CD8-positive, alpha-beta memory T cell (primary cell): ENCODE data around the gene TRPC4AP. TPM values are rescaled to one million over a fixed set of nuclear protein-coding genes. Genes with fewer than 3 reads are reported as not detected.
A peak's percentile ranks its signal among the peaks of the same experiment; 100 is the strongest.

Source experiments
- CTCF ChIA-PET: fragments of 350-600 bp; sonication (Branson Sonifier 250); formaldehyde crosslinking; loops from one replicate; lab custom pipeline; 2021; ENCODE audit warnings: antibody characterized with exemption; lab: Charles Lee
- POLR2A ChIA-PET: fragments of 350-600 bp; sonication (Branson Sonifier 250); formaldehyde crosslinking; loops from one replicate; lab custom pipeline; 2021; ENCODE audit warnings: antibody characterized with exemption; lab: Charles Lee
- DNase-seq, 5 donors: peaks; one replicate each; pipeline versions ENCODE4 v3.0.0 to v3.0.0-alpha.2; 2020 to 2022; ENCODE audit warnings: mixed read lengths in 1 of 5
- H3K27ac ChIP-seq: one replicate; pipeline ENCODE4 v1.7.0; 2013; ENCODE audit warnings: low read depth, mild to moderate bottlenecking, low read length, moderate library complexity
- H3K27me3 ChIP-seq: 2 replicates; pipeline ENCODE4 v1.7.0; 2013; ENCODE audit warnings: low read length, mild to moderate bottlenecking; ENCODE audit not compliant: insufficient read depth, poor library complexity, severe bottlenecking
- H3K36me3 ChIP-seq: 2 replicates; pipeline ENCODE4 v1.7.0; 2013; ENCODE audit warnings: mild to moderate bottlenecking, low read length, moderate library complexity; ENCODE audit not compliant: insufficient read depth
- H3K4me1 ChIP-seq: 2 replicates; pipeline ENCODE4 v1.7.0; 2013; ENCODE audit warnings: mild to moderate bottlenecking, low read length, moderate library complexity; ENCODE audit not compliant: insufficient read depth
- H3K4me3 ChIP-seq: 2 replicates; pipeline ENCODE4 v1.7.0; 2013; ENCODE audit warnings: mild to moderate bottlenecking, low read length
- H3K9me3 ChIP-seq: 2 replicates; pipeline ENCODE4 v1.7.0; 2013; ENCODE audit warnings: mild to moderate bottlenecking, low read length
- H3K27ac Mint-ChIP-seq, 8 donors: one replicate each; pipeline ENCODE4 v1.8.0; 2020 to 2021; ENCODE audit warnings: mixed read lengths in 8 of 8, mild to moderate bottlenecking in 6 of 8, inconsistent platforms in 3 of 8, moderate library complexity in 3 of 8
- H3K27me3 Mint-ChIP-seq, 2 donors: one replicate each; pipeline ENCODE4 v1.8.0; 2020 to 2021; ENCODE audit warnings: mixed read lengths in 2 of 2, mild to moderate bottlenecking in 1 of 2, moderate library complexity in 1 of 2
- H3K36me3 Mint-ChIP-seq, 3 donors: one replicate each; pipeline ENCODE4 v1.8.0; 2020 to 2021; ENCODE audit warnings: mixed read lengths in 3 of 3, inconsistent platforms in 1 of 3, mild to moderate bottlenecking in 1 of 3
- H3K4me1 Mint-ChIP-seq, 3 donors: one replicate each; pipeline ENCODE4 v1.8.0; 2020 to 2021; ENCODE audit warnings: mixed read lengths in 3 of 3, inconsistent platforms in 1 of 3, mild to moderate bottlenecking in 1 of 3
- H3K4me3 Mint-ChIP-seq, 7 donors: one replicate each; pipeline ENCODE4 v1.8.0; 2020 to 2021; ENCODE audit warnings: mixed read lengths in 7 of 7, mild to moderate bottlenecking in 6 of 7, moderate library complexity in 4 of 7, inconsistent platforms in 2 of 7
- H3K9me3 Mint-ChIP-seq, 5 donors: one replicate each; pipeline ENCODE4 v1.8.0; 2020 to 2022; ENCODE audit warnings: mixed read lengths in 5 of 5, mild to moderate bottlenecking in 3 of 5, moderate library complexity in 2 of 5, inconsistent platforms in 1 of 5
- polyA plus RNA-seq: library from polyadenylated mRNA; unstranded; fragments of 300-500 nt; fragmentation: Illumina TruSeq; gene quantifications from one replicate; pipeline ENCODE4 v1.2.3, GENCODE V29; 2021
- total RNA-seq, 2 experiments: library from RNA; stranded (reverse); gene quantifications; one replicate each; pipeline ENCODE4 v1.2.3, GENCODE V29; 2021

The TRPC4AP gene
- total and polyA plus RNA-seq, 3 experiments from 2014 or later, result 51.2 to 59.8 (median 53.4) TPM

GRCh38 chr20:35093267-35093884, 769 bp upstream of the TRPC4AP start:
- Mint-ChIP-seq H3K27me3 (peaks cover 0 to 1% of the 10 kb centered on the region in 2 donors), H3K9me3 (no peaks in the 10 kb centered on the region), H3K36me3 (peaks cover 0 to 15% (median 2%) of the 10 kb centered on the region in 3 donors), H3K4me1 (peaks cover 37 to 55% (median 48%) of the 10 kb centered on the region in 3 donors), H3K27ac (peak overlapping the region; percentile 79 to 97 (median 94)), H3K4me3 (peak overlapping the region; percentile 87 to 94 (median 91))
- Histone ChIP-seq H3K4me3 (peak overlapping the region; percentile 91), H3K36me3 (no peaks in the 10 kb centered on the region), H3K9me3 (no peaks in the 10 kb centered on the region), H3K4me1 (peaks cover 23% of the 10 kb centered on the region), H3K27me3 (no peaks in the 10 kb centered on the region), H3K27ac (peak overlapping the region; percentile 78)
- CTCF ChIA-PET, result interaction anchor here (1.6 to 4.1 kb wide), 5 partner anchors 23 to 257 kb away, joined by 4 to 44 read pairs (median 4); partner anchors contain the start of gene EDEM2
- no peak for DNase-seq
- POLR2A ChIA-PET, result no interaction called here

GRCh38 chr20:35091816-35092523, 637 bp downstream of the TRPC4AP start:
- Histone ChIP-seq H3K27ac (peak overlapping the region; percentile 78), H3K9me3 (no peaks in the 10 kb centered on the region), H3K27me3 (no peaks in the 10 kb centered on the region), H3K4me3 (peak overlapping the region; percentile 91), H3K36me3 (no peaks in the 10 kb centered on the region), H3K4me1 (peaks cover 23% of the 10 kb centered on the region)
- H3K27me3 Mint-ChIP-seq, result peaks cover 0 to 1% of the 10 kb centered on the region in 2 donors
- DNase-seq, result peak in 1 of 5 donors; percentile 14
- H3K9me3 Mint-ChIP-seq, result no peaks in the 10 kb centered on the region
- peaks cover 0 to 22% (median 2%) of the 10 kb centered on the region in 3 donors for H3K36me3 Mint-ChIP-seq
- peaks cover 49 to 67% (median 59%) of the 10 kb centered on the region in 3 donors for H3K4me1 Mint-ChIP-seq
- peak overlapping the region; percentile 87 to 94 (median 91) for H3K4me3 Mint-ChIP-seq
- ChIA-PET CTCF (interaction anchor here (0.5 to 1.9 kb wide), 4 partner anchors 21 to 255 kb away, joined by 3 to 4 read pairs (median 4); no protein-coding TSS in a partner anchor), POLR2A (interaction anchor here (0.6 kb wide), 1 partner anchor 838 kb away, joined by 3 read pairs; no protein-coding TSS in a partner anchor)
- peak overlapping the region; percentile 77 to 96 (median 93) for H3K27ac Mint-ChIP-seq

GRCh38 chr20:35088231-35089145, 4.1 kb downstream of the TRPC4AP start:
- H3K4me3 ChIP-seq, result no peak overlapping the region
- peaks cover 34% of the 10 kb centered on the region for H3K4me1 ChIP-seq

GRCh38 chr20:35087791-35088190, 4.8 kb downstream of the TRPC4AP start:
- Histone ChIP-seq H3K9me3 (no peaks in the 10 kb centered on the region), H3K4me3 (no peak overlapping the region), H3K27me3 (no peaks in the 10 kb centered on the region), H3K4me1 (peaks cover 27% of the 10 kb centered on the region), H3K27ac (no peak overlapping the region), H3K36me3 (no peaks in the 10 kb centered on the region)
- Mint-ChIP-seq H3K36me3 (peaks cover 0 to 24% (median 2%) of the 10 kb centered on the region in 3 donors), H3K4me1 (peaks cover 54 to 76% (median 67%) of the 10 kb centered on the region in 3 donors), H3K27me3 (no peaks in the 10 kb centered on the region), H3K27ac (peak overlapping the region in 4 of 8 donors; percentile 26 to 67 (median 40)), H3K4me3 (peak overlapping the region in 1 of 7 donors; percentile 76), H3K9me3 (no peaks in the 10 kb centered on the region)
- DNase-seq, result no peak
- POLR2A ChIA-PET, result no interaction called here
- CTCF ChIA-PET, result interaction anchor here (1.2 kb wide), 1 partner anchor 9 kb away, joined by 7 read pairs; no protein-coding TSS in a partner anchor

More at GRCh38 chr20:35088231-35089145, 4.1 kb downstream of the TRPC4AP start:
- no peak for DNase-seq
- Mint-ChIP-seq H3K4me3 (peak overlapping the region in 4 of 7 donors; percentile 9 to 76 (median 20)), H3K27ac (peak overlapping the region in 7 of 8 donors; percentile 2 to 67 (median 35)), H3K27me3 (peaks cover 0 to 1% of the 10 kb centered on the region in 2 donors), H3K9me3 (no peaks in the 10 kb centered on the region), H3K36me3 (peaks cover 0 to 26% (median 2%) of the 10 kb centered on the region in 3 donors), H3K4me1 (peaks cover 55 to 76% (median 69%) of the 10 kb centered on the region in 3 donors)
- no peaks in the 10 kb centered on the region for H3K27me3 ChIP-seq
- H3K36me3 ChIP-seq, result no peaks in the 10 kb centered on the region
- no peaks in the 10 kb centered on the region for H3K9me3 ChIP-seq
- ChIA-PET POLR2A (no interaction called here), CTCF (interaction anchor here (1.2 kb wide), 1 partner anchor 8 kb away, joined by 7 read pairs; no protein-coding TSS in a partner anchor)
- no peak overlapping the region for H3K27ac ChIP-seq

DNA sequence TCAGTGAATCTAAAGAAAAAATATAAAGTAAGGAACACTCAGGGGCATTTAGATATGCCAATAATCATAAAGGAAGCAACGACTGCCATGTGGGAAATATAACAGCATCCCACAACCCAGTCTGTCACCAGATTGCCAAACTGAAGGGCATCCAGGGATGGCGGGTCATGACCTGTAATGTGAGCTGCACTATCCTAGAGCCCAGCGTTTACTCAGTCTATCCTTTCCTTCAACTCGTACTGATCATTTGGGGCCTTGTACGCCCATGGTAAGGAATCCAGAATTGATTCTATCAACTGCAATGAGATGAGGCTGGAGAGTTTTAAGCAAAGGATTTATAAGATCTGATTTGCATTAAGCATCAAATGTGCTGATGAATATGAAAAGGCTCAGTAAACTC, 5.3 kb downstream of the TRPC4AP start:
- no peaks in the 10 kb centered on the region for H3K27me3 Mint-ChIP-seq
- peaks cover 0 to 24% (median 2%) of the 10 kb centered on the region in 3 donors for H3K36me3 Mint-ChIP-seq
- Histone ChIP-seq H3K9me3 (no peaks in the 10 kb centered on the region), H3K36me3 (no peaks in the 10 kb centered on the region), H3K27ac (no peak overlapping the region), H3K4me1 (peaks cover 27% of the 10 kb centered on the region), H3K27me3 (no peaks in the 10 kb centered on the region), H3K4me3 (no peak overlapping the region)
- POLR2A ChIA-PET, result no interaction called here
- peak overlapping the region in 4 of 8 donors; percentile 26 to 67 (median 40) for H3K27ac Mint-ChIP-seq
- CTCF ChIA-PET, result interaction anchor here (1.2 kb wide), 1 partner anchor 9 kb away, joined by 7 read pairs; no protein-coding TSS in a partner anchor
- peaks cover 56 to 78% (median 70%) of the 10 kb centered on the region in 3 donors for H3K4me1 Mint-ChIP-seq
- H3K4me3 Mint-ChIP-seq, result peak overlapping the region in 1 of 7 donors; percentile 7
- no peaks in the 10 kb centered on the region for H3K9me3 Mint-ChIP-seq
- no peak for DNase-seq

GRCh38 chr20:35085477-35086225, 7.0 kb downstream of the TRPC4AP start:
- Histone ChIP-seq H3K36me3 (no peaks in the 10 kb centered on the region), H3K4me3 (no peak overlapping the region), H3K27me3 (no peaks in the 10 kb centered on the region), H3K9me3 (no peaks in the 10 kb centered on the region), H3K4me1 (peaks cover 18% of the 10 kb centered on the region), H3K27ac (no peak overlapping the region)
- ChIA-PET CTCF (interaction anchor here (2.6 kb wide), 1 partner anchor 11 kb away, joined by 7 read pairs; no protein-coding TSS in a partner anchor), POLR2A (interaction anchor here (0.6 to 0.7 kb wide), 2 partner anchors 195 to 869 kb away, joined by 3 read pairs; no protein-coding TSS in a partner anchor)
- H3K36me3 Mint-ChIP-seq, result peaks cover 0 to 20% (median 2%) of the 10 kb centered on the region in 3 donors
- peak overlapping the region in 2 of 7 donors; percentile 40 to 44 for H3K4me3 Mint-ChIP-seq
- no peaks in the 10 kb centered on the region for H3K9me3 Mint-ChIP-seq
- H3K27ac Mint-ChIP-seq, result peak overlapping the region in 7 of 8 donors; percentile 40 to 87 (median 74)
- peaks cover 55 to 82% (median 73%) of the 10 kb centered on the region in 3 donors for H3K4me1 Mint-ChIP-seq
- DNase-seq, result peak in 2 of 5 donors; percentile 14 to 19
- no peaks in the 10 kb centered on the region for H3K27me3 Mint-ChIP-seq
